Mucosa of descending colon (tissue), 3 donors: ENCODE data around the gene MRPS12. TPM values are rescaled to one million over a fixed set of nuclear protein-coding genes. Genes with fewer than 3 reads are reported as not detected.

Experiments
- ATAC-seq: fragments of 200-7000 bp; cut with Tn5 transposase; one replicate; pipeline ENCODE4 v1.9.1; 2020; ENCODE audit warnings: mild to moderate bottlenecking, moderate library complexity
- DNase-seq, 3 donors: peaks; one replicate each; pipeline ENCODE4 v3.0.0-alpha.2; 2020
- H3K36me3 ChIP-seq: fragments of 200-600 bp; one replicate; pipeline ENCODE4 v1.8.0; 2021; ENCODE audit warnings: low read depth, mild to moderate bottlenecking
- H3K4me1 ChIP-seq: fragments of 200-600 bp; one replicate; pipeline ENCODE4 v1.8.0; 2021; ENCODE audit warnings: low read depth, mild to moderate bottlenecking
- H3K4me3 ChIP-seq: fragments of 200-600 bp; one replicate; pipeline ENCODE4 v1.8.0; 2021; ENCODE audit warnings: mild to moderate bottlenecking
- H3K9me3 ChIP-seq: fragments of 200-600 bp; one replicate; pipeline ENCODE4 v1.8.0; 2021; ENCODE audit warnings: mild to moderate bottlenecking
- intact Hi-C, 2 donors: fragments of 100-400 bp; cut with DNase I in 1 of 2; cut with micrococcal nuclease in 1 of 2; formaldehyde crosslinking; loops; one replicate each; pipeline versions ENCODE4 v1.11.0 to v1.11.1; 2022; cut with DNase I, micrococcal nuclease
- total RNA-seq, 3 donors: library from RNA; stranded (reverse); fragmentation: NEBNext Ultra II Directional in 2 of 3; extraction: Animal tissue kit (Norgen Biotek cat#: 25700) in 2 of 3; gene quantifications; one replicate each; pipeline versions ENCODE4 v1.2.1 to v1.2.4, GENCODE V29; 2021 to 2023
- TF ChIP-seq, protein P1 (sequence below): fragments of 200-600 bp; IDR thresholded peaks from one replicate; pipeline ENCODE4 v1.8.0; 2022; ENCODE audit warnings: antibody characterized with exemption, mild to moderate bottlenecking
- donor health status: DM: no; HTN: no; CAD: no; lungs with moderate emphysema.
- donor health status: DM: no; HTN: no; CAD: no.
- donor health status: DM: no; HTN: yes; CAD: no.

Gene MRPS12
- total RNA-seq, 3 donors from 2014 or later = 28.0 to 43.3 (median 41.2) TPM

GRCh38 chr19:38891771-38892170, 39.0 kb upstream of the MRPS12 start:
- intact Hi-C loops = no loop called here
- H3K4me1 ChIP-seq = no peaks in the 10 kb centered on the region
- DNase-seq (no peak), ATAC-seq (no peak)
- TF ChIP-seq, protein P1, sequence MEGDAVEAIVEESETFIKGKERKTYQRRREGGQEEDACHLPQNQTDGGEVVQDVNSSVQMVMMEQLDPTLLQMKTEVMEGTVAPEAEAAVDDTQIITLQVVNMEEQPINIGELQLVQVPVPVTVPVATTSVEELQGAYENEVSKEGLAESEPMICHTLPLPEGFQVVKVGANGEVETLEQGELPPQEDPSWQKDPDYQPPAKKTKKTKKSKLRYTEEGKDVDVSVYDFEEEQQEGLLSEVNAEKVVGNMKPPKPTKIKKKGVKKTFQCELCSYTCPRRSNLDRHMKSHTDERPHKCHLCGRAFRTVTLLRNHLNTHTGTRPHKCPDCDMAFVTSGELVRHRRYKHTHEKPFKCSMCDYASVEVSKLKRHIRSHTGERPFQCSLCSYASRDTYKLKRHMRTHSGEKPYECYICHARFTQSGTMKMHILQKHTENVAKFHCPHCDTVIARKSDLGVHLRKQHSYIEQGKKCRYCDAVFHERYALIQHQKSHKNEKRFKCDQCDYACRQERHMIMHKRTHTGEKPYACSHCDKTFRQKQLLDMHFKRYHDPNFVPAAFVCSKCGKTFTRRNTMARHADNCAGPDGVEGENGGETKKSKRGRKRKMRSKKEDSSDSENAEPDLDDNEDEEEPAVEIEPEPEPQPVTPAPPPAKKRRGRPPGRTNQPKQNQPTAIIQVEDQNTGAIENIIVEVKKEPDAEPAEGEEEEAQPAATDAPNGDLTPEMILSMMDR = no peak
- no peaks in the 10 kb centered on the region for H3K9me3 ChIP-seq
- H3K4me3 ChIP-seq = no peak overlapping the region
- H3K36me3 ChIP-seq = no peaks in the 10 kb centered on the region

- Histone ChIP-seq H3K9me3 (no peaks in the 10 kb centered on the region), H3K36me3 (no peaks in the 10 kb centered on the region), H3K4me1 (no peaks in the 10 kb centered on the region), H3K4me3 (no peak overlapping the region)
- ATAC-seq (no peak), DNase-seq (no peak)
- TF ChIP-seq, protein P1 = no peak
- intact Hi-C loops = no loop called here
Measured at GRCh38 chr19:38892841-38893240, 37.9 kb upstream of the MRPS12 start.

DNA sequence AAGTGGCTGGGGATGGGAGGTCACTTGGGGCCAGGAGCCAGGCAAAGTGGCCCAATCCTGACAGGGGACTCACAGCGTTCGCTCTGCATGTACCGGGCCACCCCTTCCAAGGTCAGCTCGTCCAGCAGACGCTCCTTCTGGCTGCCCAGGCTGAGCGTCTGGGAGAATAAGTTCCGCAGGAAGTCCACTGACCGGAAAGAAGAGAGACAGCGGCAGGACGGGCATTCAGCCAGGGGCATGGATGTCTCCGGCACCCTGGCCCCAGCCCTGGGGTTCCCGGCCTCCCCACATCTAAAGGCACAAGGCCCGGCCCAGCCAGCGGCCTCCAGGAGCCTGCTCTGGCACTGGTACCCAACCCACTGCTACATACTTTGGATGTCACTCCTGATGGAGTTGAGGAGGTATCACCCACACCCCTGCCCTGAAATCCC, 37.4 kb upstream of the MRPS12 start:
- no peak for ATAC-seq
- no peaks in the 10 kb centered on the region for H3K9me3 ChIP-seq
- intact Hi-C loops = no loop called here
- peaks cover 2% of the 10 kb centered on the region for H3K4me1 ChIP-seq
- TF ChIP-seq, protein P1 = no peak
- DNase-seq = no peak
- no peak overlapping the region for H3K4me3 ChIP-seq
- H3K36me3 ChIP-seq = no peaks in the 10 kb centered on the region

DNA sequence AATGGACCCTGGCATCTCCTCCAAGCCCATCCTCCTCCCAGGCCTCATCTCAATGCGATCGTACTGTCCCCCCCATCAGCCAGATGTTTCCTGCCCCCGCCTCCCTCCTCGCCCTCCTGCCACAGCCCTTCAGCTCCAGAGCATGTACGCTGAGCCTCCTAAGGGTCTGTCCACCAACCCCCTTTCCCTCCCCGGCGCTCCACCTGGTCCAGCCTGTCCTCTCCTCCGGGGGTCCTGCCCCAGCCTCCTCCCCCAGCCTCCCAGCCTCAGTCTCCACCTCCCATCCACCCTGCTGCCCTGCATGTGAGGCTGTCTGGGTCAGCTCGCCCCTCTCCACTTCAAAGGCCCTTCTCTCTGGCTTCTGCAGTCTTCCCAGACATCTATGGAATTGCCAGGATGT, 35.8 kb upstream of the MRPS12 start:
- intact Hi-C loops = no loop called here
- no peak overlapping the region for H3K4me3 ChIP-seq
- ATAC-seq = no peak
- DNase-seq = no peak
- peaks cover 5% of the 10 kb centered on the region for H3K36me3 ChIP-seq
- H3K4me1 ChIP-seq = peaks cover 7% of the 10 kb centered on the region
- no peaks in the 10 kb centered on the region for H3K9me3 ChIP-seq
- TF ChIP-seq, protein P1 = no peak

GRCh38 chr19:38898788-38899446, 31.8 kb upstream of the MRPS12 start:
- peaks cover 15% of the 10 kb centered on the region for H3K4me1 ChIP-seq
- H3K36me3 ChIP-seq = peaks cover 5% of the 10 kb centered on the region
- no peaks in the 10 kb centered on the region for H3K9me3 ChIP-seq
- H3K4me3 ChIP-seq = peak overlapping the region; percentile 71
- TF ChIP-seq, protein P1 = no peak
- DNase-seq = no peak
- intact Hi-C loops = no loop called here
- ATAC-seq = peak; percentile 2
